Activated effector memory CD4-positive, alpha-beta T cell treated with Interleukin-2 at 50 U/mL for 16 hours (primary cell): ENCODE measurements around the gene PHF3.
"Not testable (repeated sequence)": the region's sequence is repeated elsewhere in the genome, so short reads cannot be mapped to it uniquely, and the experiment has no call there.

Source experiments
- DNase-seq: peaks from one replicate; pipeline ENCODE4 v3.0.0-alpha.2; 2020

PHF3 gene

DNA sequence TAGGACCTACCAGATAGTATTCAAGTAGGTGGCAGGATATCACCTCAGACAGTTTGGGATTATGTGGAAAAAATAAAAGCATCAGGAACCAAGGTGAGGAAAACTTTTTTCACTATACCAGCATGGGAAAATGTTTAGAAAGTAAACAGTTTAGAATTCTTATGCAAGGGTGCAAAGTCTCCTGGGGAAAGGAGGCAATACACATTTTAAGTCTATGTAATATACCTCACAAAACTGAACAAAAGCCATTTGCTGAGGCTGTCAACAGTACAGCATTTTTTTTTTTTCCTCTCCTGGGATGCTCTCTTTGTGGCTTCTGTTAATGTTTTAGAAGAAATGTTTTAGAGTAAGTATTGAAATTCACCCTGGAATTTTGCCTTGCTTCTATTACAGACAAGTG lies 73.5 kb downstream of the PHF3 start:
- DNase-seq, result no peak

DNA sequence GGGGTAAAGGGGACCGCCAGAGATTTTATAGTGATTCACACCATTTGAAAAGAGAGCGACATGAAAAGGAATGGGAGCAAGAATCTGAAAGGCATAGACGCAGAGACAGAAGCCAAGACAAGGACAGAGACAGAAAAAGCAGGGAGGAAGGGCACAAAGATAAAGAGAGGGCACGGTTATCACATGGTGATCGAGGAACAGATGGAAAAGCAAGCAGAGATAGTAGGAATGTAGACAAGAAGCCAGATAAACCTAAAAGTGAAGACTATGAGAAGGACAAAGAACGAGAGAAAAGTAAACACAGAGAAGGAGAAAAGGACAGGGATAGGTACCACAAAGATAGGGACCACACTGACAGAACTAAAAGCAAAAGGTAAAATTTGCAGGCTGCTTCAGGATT lies 77.7 kb downstream of the PHF3 start:
- no peak for DNase-seq

- DNase-seq, result no peak
These were observed 78.5 kb downstream of the PHF3 start for GRCh38 chr6:63714091-63714490.

- no peak for DNase-seq
These were observed 80.6 kb downstream of the PHF3 start for GRCh38 chr6:63716169-63716568.

GRCh38 chr6:63721181-63721580 lies 85.6 kb downstream of the PHF3 start:
- no peak for DNase-seq

- no peak for DNase-seq
These were observed 89.1 kb downstream of the PHF3 start for GRCh38 chr6:63724721-63725120.

DNA sequence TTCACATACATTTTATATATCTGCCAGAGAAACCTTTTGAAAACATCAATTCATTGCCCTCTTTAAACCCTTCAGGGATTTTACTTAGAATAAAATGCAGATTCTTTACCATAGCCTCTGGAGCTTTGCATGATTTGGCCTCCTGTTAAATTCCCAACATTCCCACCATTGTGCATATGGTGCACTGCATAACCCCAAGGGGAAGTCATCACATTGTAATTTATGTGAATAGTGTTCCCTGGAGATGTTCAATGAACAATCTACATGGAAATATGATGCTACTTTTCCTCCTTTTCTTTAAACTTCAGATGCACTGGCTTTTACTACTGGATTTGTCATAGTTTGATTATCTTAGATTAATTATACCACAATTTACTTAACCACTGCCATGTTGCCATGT lies 94.7 kb downstream of the PHF3 start:
- no peak for DNase-seq

GRCh38 chr6:63731930-63732329 lies 96.3 kb downstream of the PHF3 start:
- no peak for DNase-seq

DNA sequence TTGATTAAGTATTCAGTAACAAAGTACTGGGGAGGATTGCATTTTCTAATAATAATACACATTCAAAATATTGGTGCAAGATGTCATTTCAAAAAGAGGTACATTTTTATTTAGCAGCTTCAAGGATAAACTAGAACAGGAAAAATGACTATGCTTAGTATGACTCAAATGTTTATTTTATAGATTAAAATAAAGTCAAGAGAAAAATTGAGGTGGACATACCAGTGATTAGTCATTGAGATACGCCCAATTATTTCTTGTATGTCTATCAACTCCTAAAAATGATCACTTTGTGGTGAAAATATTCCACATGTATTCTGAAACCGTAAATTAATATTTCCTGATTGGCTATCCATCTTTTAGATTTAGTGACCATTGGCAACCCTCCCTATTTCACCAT lies 96.7 kb downstream of the PHF3 start:
- no peak for DNase-seq

DNA sequence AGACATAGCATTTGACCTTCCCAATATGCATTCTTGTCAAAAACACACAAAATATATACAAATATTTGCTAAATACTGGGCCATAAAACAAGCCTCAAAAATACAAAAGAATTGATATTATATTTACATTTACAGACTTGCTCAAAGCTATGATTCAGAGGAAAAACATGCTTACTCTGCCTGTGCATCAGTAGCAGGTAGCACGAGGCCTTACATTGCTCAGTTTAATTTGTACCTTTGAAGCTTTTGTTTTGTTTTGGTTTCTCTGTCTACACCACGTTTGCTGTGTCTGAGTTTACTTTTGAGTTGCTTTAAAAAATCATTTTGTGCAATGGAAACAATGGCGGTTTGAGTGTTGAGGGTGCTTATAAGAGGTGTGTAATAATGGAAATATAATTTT lies 99.3 kb downstream of the PHF3 start:
- DNase-seq, result no peak

GRCh38 chr6:63738190-63738589 lies 102.6 kb downstream of the PHF3 start:
- not testable (repeated sequence) for DNase-seq

DNA sequence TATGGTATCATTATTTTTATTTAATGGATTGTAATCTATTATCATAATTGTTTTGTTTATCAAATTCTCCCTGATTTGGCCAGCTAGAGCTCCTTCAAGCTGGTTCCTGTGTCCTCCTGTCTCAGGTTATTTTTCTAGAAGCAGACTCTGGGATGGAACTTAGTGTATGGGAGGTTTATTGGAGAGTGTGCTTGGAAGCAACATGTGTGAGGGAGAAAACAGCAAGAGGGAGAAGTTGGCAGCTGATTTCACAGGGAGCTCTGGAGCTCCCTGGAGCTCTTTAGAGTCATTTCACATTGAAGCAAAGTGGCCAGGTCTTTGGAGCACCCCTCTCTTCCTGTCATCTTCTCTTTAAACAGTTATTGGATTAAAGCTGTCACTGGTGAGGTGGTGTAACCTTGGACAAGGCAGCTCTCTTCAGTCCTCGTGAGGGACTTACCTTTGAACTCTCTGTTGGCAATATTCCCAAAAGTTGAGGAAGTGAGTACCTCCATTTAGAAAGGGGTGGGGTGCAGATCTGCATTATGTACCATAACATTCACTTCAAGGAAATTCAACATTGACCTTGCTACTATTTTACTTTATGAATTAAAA lies 103.6 kb downstream of the PHF3 start:
- DNase-seq, result no peak

DNA sequence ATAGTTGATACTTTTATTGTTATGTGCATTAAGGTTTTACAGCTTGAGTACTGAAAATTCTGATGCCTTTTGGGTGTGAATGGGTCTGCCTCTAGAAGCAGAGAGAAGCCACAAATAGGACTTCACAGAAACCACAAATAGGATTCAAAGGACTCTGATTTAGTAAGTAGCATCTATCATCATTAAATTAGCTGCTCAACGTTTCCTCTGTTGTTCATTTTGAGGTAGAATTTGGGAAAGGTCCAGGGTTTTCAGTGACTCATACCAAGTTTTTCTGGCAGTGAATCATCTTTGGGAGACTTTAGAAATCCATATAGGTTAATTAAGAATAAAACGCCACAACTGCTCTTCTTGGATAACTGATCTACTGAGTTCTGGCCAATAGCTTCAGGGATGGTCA lies 105.1 kb downstream of the PHF3 start:
- no peak for DNase-seq

- DNase-seq, result no peak
These were observed 106.5 kb downstream of the PHF3 start for GRCh38 chr6:63742060-63742459.

DNA sequence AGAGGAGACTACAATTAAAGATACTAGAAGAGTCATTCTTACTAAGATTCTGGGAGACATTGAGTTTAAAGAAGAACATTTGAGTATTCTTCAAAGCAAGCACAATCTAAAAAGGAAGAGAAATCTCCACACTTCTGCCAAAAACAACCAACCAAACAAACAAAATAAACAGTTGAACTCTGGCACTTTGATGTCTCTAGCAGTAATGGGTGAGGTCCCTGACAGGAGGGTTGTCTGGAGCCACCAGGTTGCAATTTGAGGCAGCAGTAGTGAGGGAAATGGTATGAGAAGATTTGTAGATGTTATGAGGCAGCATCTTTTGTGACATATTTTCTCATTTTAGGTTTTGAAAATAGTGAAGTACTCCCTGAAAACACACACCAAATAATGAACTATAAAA lies 108.1 kb downstream of the PHF3 start:
- DNase-seq, result no peak

DNA sequence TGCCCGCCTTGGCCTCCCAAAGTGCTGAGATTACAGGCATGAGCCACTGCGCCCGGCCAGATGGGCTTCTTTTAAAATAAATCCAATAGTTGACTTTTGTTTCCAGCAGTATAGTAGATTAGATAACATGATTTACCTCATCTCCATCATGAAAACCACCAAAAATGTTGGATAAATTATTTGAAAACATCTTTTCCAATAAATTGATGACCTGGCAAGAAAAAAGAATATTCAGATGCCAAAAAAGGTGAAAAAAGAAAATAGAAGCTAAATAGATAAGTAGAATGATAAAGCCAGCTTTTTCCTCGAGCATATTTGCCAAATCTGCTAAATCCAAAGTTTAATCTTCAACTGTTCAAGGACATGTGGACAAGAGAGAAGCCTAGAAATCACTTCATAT lies 109.2 kb downstream of the PHF3 start:
- no peak for DNase-seq

DNA sequence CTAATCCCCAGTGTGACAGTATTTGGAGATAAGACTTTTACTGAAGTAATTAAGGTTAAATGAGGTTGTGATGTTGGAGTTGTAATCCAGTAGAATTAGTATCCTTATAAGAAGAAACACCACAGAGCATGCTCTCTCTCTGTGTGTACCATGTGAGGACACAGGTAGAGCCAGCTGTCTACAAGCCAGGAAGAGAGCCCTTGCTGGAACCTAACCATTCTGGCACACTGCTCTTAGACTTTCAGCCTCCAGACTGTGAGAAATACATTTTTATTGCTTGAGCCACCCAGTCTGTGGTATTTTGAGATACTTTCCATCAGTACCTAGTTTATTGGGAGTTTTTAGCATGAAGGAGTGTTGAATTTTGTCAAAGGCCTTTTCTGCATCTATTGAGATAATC lies 110.2 kb downstream of the PHF3 start:
- no peak for DNase-seq

DNA sequence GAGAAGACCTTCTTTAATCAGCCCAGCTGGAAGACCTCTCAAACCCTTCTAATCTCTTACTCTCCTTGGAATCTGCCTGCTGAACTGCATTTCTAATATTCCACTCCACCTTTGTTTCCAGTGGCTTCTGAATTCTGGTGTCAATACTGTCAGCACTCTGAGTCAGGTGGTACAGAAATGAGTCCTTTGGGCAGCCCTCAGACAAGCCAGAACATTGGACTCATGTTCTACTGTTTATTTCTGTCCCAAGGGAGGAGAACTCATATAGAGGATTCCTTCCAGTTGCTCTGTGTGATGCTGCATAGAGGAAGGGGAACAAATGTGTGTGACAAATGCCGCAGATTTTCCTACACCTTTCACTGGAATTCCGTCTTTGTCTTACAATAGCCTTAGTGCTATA lies 114.8 kb downstream of the PHF3 start:
- no peak for DNase-seq

DNA sequence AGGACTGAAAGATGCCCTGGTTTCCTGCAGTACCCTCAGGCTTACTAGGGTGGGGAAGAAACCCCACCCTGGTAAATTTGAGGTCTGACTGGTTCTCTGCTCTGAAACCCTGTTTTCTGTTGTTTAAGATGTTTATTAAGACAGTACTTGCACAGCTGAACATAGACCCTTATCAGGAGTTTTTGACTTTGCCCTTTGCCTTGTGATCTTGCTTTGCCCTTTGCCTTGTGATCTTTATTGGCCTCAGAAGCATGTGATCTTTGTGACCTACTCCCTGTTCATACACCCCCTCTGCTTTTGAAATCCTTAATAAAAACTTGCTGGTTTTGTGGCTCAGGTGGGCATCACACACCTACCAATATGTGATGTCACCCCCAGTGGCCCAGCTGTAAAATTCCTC lies 121.7 kb downstream of the PHF3 start:
- not testable (repeated sequence) for DNase-seq

GRCh38 chr6:63757826-63758225 lies 122.2 kb downstream of the PHF3 start:
- DNase-seq, result no peak

DNA sequence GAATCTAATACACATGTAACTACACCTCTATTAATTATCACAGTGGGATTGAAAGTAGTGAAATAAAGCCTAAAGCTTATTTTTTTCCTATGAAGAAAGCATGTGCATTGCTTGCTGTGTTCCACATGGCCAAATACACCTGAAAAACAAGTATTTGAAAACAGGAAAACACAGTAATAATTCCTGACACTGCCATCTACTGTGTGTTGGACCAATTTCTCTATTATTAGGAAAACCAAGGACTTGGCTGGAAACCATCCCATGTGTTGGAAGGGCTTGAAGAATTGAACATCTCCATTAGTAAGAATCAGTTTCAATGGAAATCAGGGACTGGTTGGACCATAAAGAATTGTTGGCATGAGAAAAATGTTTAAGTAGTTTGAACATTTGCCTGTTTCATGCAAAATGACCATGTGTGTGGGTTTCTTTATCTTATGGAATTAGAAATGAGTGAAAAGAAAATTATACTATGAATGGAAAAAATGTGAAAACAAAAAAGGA lies 124.1 kb downstream of the PHF3 start:
- no peak for DNase-seq

- DNase-seq, result no peak
These were observed 124.6 kb downstream of the PHF3 start for GRCh38 chr6:63760199-63760598.

DNA sequence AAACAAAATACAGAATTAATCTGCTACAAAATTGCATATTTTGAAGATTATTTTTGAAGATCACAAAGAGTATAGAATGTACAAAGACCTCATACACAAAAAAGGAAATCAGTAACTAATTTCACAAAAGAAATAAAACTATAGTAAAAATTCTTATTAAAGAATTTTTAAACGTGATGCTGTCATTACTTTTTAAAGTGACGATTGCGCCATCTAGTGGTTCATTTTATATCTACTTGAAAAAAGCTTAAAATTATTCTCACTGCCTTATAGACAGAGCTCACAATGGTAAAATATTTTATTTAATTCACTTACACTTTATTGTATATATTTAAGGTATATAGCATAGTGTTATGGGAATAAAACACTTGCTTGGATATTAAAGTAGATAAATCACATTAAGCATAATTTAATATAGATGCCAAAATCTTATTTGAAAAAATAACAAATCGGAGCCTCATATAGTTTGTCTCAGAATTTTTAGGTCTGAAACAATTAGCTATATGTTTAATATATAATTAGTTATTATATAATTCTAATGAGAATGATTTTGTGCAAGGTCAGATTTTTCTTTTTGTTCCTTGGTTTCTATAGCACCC lies 128.8 kb downstream of the PHF3 start:
- DNase-seq, result no peak
